ENCODE data around the gene SMIM1. TPM values are rescaled to one million over a fixed set of nuclear protein-coding genes. Genes with fewer than 3 reads are reported as not detected.
"Not testable (repeated sequence)": the region's sequence is repeated elsewhere in the genome, so short reads cannot be mapped to it uniquely, and the experiment has no call there.

The SMIM1 gene
- polyA plus RNA-seq, 1 donor (not counting 4 experiments of a cell fraction or from before 2014, with no cell fraction given), result 0.79 TPM

DNA sequence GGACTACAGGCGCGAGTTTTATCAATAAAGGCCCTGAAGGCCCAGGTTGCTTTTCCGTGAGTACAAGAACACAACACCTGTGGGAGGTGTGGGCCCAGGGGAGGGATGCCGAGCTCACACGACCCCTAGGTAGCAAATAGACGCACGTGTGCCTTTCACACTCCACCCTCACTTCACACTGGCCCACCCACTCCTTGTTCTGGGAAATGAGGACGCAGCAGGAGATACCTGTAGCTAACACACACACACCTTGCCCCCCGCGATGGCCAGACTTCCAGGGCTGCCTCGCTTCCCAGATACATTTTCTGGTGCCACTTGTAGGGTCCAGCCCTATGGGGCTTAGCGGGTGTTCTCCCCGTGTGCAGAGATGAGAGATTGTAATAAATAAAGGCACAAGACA lies 24.6 kb upstream of the SMIM1 start:
- dilution Hi-C loops (cut with MboI; ENCODE audit: extremely low pct_ligation_motif_present, low sequenced_read_pairs), result no loop called here
- FAIRE-seq (no peak), DNase-seq (ENCODE audit: low read depth, low spot score) (no peak)
- Histone ChIP-seq H3K9me3 (ENCODE audit: control insufficient read depth, low read depth, low read length) (no peaks in the 10 kb centered on the region), H4K20me1 (ENCODE audit: control insufficient read depth, extremely low read depth, insufficient read depth, low read length) (no peaks in the 10 kb centered on the region), H3K79me2 (ENCODE audit: control insufficient read depth, insufficient read depth, low read length) (no peaks in the 10 kb centered on the region), H3K9ac (ENCODE audit: control insufficient read depth, extremely low read depth, insufficient read depth, low read length) (no peak overlapping the region), H3K9me1 (ENCODE audit: control insufficient read depth, extremely low read depth, insufficient read depth, low read length) (no peaks in the 10 kb centered on the region), H3K4me1 (ENCODE audit: control insufficient read depth, extremely low read depth, insufficient read depth, low read length) (peaks cover 15% of the 10 kb centered on the region), H3K36me3 (ENCODE audit: control insufficient read depth in 2 of 2, extremely low read depth in 1 of 2, insufficient read depth in 2 of 2, low read length in 2 of 2) (peaks cover 0 to 3% of the 10 kb centered on the region in 2 experiments), H3K27me3 (ENCODE audit: control insufficient read depth, extremely low read depth, insufficient read depth, low read length) (peaks cover 5% of the 10 kb centered on the region), H3K4me3 (ENCODE audit: control insufficient read depth in 2 of 3, extremely low read depth in 1 of 3, insufficient read depth in 2 of 3, low read depth in 1 of 3, low read length in 3 of 3) (peak overlapping the region in 2 of 3 experiments; percentile 56 to 68), H2AFZ (ENCODE audit: control insufficient read depth, low read length) (no peak overlapping the region), H3K4me2 (ENCODE audit: control insufficient read depth, extremely low read depth, insufficient read depth, low read depth, low read length) (peak overlapping the region; percentile 50), H3K27ac (ENCODE audit: control insufficient read depth, insufficient read depth, low read length) (no peak overlapping the region)
- TF ChIP-seq, protein P1, sequence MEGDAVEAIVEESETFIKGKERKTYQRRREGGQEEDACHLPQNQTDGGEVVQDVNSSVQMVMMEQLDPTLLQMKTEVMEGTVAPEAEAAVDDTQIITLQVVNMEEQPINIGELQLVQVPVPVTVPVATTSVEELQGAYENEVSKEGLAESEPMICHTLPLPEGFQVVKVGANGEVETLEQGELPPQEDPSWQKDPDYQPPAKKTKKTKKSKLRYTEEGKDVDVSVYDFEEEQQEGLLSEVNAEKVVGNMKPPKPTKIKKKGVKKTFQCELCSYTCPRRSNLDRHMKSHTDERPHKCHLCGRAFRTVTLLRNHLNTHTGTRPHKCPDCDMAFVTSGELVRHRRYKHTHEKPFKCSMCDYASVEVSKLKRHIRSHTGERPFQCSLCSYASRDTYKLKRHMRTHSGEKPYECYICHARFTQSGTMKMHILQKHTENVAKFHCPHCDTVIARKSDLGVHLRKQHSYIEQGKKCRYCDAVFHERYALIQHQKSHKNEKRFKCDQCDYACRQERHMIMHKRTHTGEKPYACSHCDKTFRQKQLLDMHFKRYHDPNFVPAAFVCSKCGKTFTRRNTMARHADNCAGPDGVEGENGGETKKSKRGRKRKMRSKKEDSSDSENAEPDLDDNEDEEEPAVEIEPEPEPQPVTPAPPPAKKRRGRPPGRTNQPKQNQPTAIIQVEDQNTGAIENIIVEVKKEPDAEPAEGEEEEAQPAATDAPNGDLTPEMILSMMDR (optimal IDR thresholded peaks at IDR 0.05 in 1 of 3, IDR thresholded peaks at IDR 0.05 in 1 of 3, conservative IDR thresholded peaks at IDR 0.05 in 1 of 3; ENCODE audit: extremely low read depth in 1 of 3, insufficient read depth in 2 of 3, low read length in 3 of 3), result no peak
- TF ChIP-seq EZH2 (IDR thresholded peaks at IDR 0.05; ENCODE audit: low read length), result no peak

DNA sequence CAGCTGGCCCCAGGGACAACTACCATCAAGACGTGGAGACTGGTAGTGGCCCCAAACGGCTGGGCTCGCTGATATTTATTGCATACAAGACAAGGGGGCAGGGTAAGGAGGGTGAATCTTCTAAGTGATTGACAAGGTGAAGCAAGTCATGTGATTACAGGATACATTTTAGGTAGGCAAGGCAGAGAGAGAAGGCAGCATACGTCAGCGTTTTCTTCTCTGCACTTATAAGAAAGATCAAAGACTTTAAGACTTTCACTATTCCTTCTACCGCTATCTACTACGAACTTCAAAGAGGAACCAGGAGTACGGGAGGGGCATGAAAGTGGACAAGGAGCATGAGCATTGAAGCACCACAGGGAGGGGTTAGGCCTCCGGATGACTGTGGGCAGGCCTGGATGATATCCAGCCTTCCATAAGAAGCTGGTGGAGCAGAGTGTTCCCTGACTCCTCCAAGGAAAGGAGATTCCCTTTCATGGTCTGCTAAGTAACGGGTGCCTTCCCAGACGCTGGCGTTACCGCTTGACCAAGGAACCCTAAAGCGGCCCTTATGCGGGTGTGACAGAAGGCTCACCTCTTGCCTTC lies 24.1 kb upstream of the SMIM1 start:
- H3K27me3 ChIP-seq (ENCODE audit: control insufficient read depth, extremely low read depth, insufficient read depth, low read length); H3K79me2 ChIP-seq (ENCODE audit: control insufficient read depth, insufficient read depth, low read length); H3K9me3 ChIP-seq (ENCODE audit: control insufficient read depth, low read depth, low read length); H2AFZ ChIP-seq (ENCODE audit: control insufficient read depth, low read length); H3K9me1 ChIP-seq (ENCODE audit: control insufficient read depth, extremely low read depth, insufficient read depth, low read length); dilution Hi-C loops (cut with MboI; ENCODE audit: extremely low pct_ligation_motif_present, low sequenced_read_pairs); H3K4me3 ChIP-seq (ENCODE audit: control insufficient read depth in 2 of 3, extremely low read depth in 1 of 3, insufficient read depth in 2 of 3, low read depth in 1 of 3, low read length in 3 of 3); H3K9ac ChIP-seq (ENCODE audit: control insufficient read depth, extremely low read depth, insufficient read depth, low read length); H3K4me2 ChIP-seq (ENCODE audit: control insufficient read depth, extremely low read depth, insufficient read depth, low read depth, low read length); FAIRE-seq; H4K20me1 ChIP-seq (ENCODE audit: control insufficient read depth, extremely low read depth, insufficient read depth, low read length); H3K36me3 ChIP-seq (ENCODE audit: control insufficient read depth in 2 of 2, extremely low read depth in 1 of 2, insufficient read depth in 2 of 2, low read length in 2 of 2); DNase-seq (ENCODE audit: low read depth, low spot score); H3K27ac ChIP-seq (ENCODE audit: control insufficient read depth, insufficient read depth, low read length): not testable (repeated sequence)
- H3K4me1 ChIP-seq (ENCODE audit: control insufficient read depth, extremely low read depth, insufficient read depth, low read length), result peaks cover 14% of the 10 kb centered on the region

DNA sequence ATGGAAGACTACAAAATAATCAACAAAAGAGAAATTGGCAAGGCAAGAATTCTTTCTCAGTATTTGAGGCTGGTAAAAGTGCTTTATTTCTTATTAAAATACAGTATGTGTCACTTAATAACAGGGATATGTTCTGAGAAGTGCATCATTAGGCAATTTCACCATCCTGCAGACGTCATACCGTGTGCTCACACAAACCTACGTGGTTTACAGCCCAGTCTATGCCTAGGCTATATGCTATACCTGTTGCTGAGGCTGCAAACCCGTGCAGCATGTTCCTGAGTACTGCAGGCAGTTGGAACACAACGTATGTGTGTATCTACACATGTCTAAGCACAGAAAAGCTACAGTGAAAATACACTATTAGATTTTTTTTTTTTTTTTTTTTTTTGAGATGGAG lies 23.0 kb upstream of the SMIM1 start:
- FAIRE-seq, result no peak
- H2AFZ ChIP-seq (ENCODE audit: control insufficient read depth, low read length), result no peak overlapping the region

More for the DNA sequence above, 23.0 kb upstream of the SMIM1 start:
- Histone ChIP-seq H3K27ac (ENCODE audit: control insufficient read depth, insufficient read depth, low read length) (no peak overlapping the region), H3K9me3 (ENCODE audit: control insufficient read depth, low read depth, low read length) (no peaks in the 10 kb centered on the region), H3K9me1 (ENCODE audit: control insufficient read depth, extremely low read depth, insufficient read depth, low read length) (no peaks in the 10 kb centered on the region), H3K9ac (ENCODE audit: control insufficient read depth, extremely low read depth, insufficient read depth, low read length) (no peak overlapping the region), H3K4me1 (ENCODE audit: control insufficient read depth, extremely low read depth, insufficient read depth, low read length) (peaks cover 14% of the 10 kb centered on the region), H4K20me1 (ENCODE audit: control insufficient read depth, extremely low read depth, insufficient read depth, low read length) (no peaks in the 10 kb centered on the region), H3K4me2 (ENCODE audit: control insufficient read depth, extremely low read depth, insufficient read depth, low read depth, low read length) (no peak overlapping the region), H3K4me3 (ENCODE audit: control insufficient read depth in 2 of 3, extremely low read depth in 1 of 3, insufficient read depth in 2 of 3, low read depth in 1 of 3, low read length in 3 of 3) (no peak overlapping the region), H3K36me3 (ENCODE audit: control insufficient read depth in 2 of 2, extremely low read depth in 1 of 2, insufficient read depth in 2 of 2, low read length in 2 of 2) (no peaks in the 10 kb centered on the region), H3K27me3 (ENCODE audit: control insufficient read depth, extremely low read depth, insufficient read depth, low read length) (peaks cover 5% of the 10 kb centered on the region), H3K79me2 (ENCODE audit: control insufficient read depth, insufficient read depth, low read length) (no peaks in the 10 kb centered on the region)
- no peak for DNase-seq (ENCODE audit: low read depth, low spot score)
- dilution Hi-C loops (cut with MboI; ENCODE audit: extremely low pct_ligation_motif_present, low sequenced_read_pairs), result no loop called here
- no peak for TF ChIP-seq EZH2 (IDR thresholded peaks at IDR 0.05; ENCODE audit: low read length)
- TF ChIP-seq, protein P1 (optimal IDR thresholded peaks at IDR 0.05 in 1 of 3, IDR thresholded peaks at IDR 0.05 in 1 of 3, conservative IDR thresholded peaks at IDR 0.05 in 1 of 3; ENCODE audit: extremely low read depth in 1 of 3, insufficient read depth in 2 of 3, low read length in 3 of 3), result no peak
